Activated T-cell treated with anti-CD3 and anti-CD28 coated beads for 48 hours (primary cell): ENCODE data around the gene OPN3.

Experiments
- DNase-seq: peaks from one replicate; pipeline ENCODE4 v3.0.0-alpha.2; 2020; ENCODE audit warnings: low read depth

OPN3 gene

GRCh38 chr1:241589521-241589920 is 50.6 kb downstream of the OPN3 start:
- DNase-seq: no peak

- DNase-seq: no peak
These were observed 53.2 kb downstream of the OPN3 start for GRCh38 chr1:241586905-241587512.

GRCh38 chr1:241582921-241583321 is 57.2 kb downstream of the OPN3 start:
- no peak for DNase-seq

- no peak for DNase-seq
These were observed 60.7 kb downstream of the OPN3 start for GRCh38 chr1:241579434-241579833.

GRCh38 chr1:241574154-241574553 is 66.0 kb downstream of the OPN3 start:
- no peak for DNase-seq

GRCh38 chr1:241569848-241570247 is 70.3 kb downstream of the OPN3 start:
- DNase-seq: no peak

- no peak for DNase-seq
These were observed 79.4 kb downstream of the OPN3 start for GRCh38 chr1:241560849-241561187.

GRCh38 chr1:241560146-241560848 is 79.9 kb downstream of the OPN3 start:
- no peak for DNase-seq

GRCh38 chr1:241557551-241558193 is 82.5 kb downstream of the OPN3 start:
- DNase-seq: no peak

- DNase-seq: no peak
These were observed 83.1 kb downstream of the OPN3 start for GRCh38 chr1:241557031-241557430.

GRCh38 chr1:241555526-241555925 is 84.6 kb downstream of the OPN3 start:
- DNase-seq: no peak

GRCh38 chr1:241553886-241554592 is 86.1 kb downstream of the OPN3 start:
- DNase-seq: no peak

- DNase-seq: peak; percentile 46
These were observed 88.2 kb downstream of the OPN3 start for GRCh38 chr1:241551759-241552638.

- no peak for DNase-seq
These were observed 89.9 kb downstream of the OPN3 start for GRCh38 chr1:241550318-241550717.

GRCh38 chr1:241548008-241548407 is 92.2 kb downstream of the OPN3 start:
- DNase-seq: no peak
